PC-9 (cell line): ENCODE results near the gene GREM1.

Experiments
- EZH2 ChIP-seq: fragments of 200-600 bp; sonication (generic); IDR thresholded peaks from 2 replicates; pipeline ENCODE4 v1.8.0; 2017; ENCODE audit warnings: antibody characterized with exemption, low read depth
- TF ChIP-seq, protein P1 (sequence below): fragments of 200-600 bp; sonication (generic); conservative IDR thresholded peaks from 2 replicates; pipeline ENCODE4 v1.6.1; 2017; ENCODE audit warnings: mixed run types, antibody characterized with exemption, mild to moderate bottlenecking, moderate library complexity

DNA sequence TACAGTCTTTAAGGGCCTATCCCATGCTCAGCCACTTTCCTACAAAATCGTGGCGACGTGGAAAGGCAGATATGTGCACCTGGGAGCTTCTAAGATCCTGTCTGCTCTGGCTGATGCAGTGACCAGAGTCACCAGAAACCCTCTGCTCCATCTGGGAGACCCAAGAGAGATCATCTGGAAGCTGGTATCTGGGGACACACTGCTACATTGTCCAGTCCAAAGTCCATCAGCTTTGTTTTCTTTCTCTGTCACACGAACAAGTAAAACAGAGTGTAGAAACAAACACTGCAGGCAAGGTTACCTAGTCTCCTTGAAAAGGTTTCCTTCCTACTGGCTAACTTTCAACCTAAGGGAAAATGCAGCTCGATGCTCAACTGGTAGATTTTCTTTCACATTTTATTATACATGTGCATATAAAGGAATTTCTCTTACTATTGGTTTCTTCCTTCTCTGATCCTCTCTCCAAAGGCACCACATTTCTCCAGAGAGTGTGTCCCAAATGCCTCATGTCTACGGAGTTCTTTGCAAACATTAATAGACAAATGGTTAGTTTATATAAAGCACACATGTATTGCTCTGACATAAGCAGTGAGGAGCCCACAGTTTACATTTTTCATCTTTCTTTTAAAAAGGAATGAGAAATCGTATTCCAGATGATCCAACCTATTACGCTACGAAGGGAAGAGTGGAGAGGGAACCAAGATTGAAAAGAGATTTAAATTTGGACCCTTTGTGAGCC lies 8.3 kb upstream of the GREM1 start:
- TF ChIP-seq, protein P1, sequence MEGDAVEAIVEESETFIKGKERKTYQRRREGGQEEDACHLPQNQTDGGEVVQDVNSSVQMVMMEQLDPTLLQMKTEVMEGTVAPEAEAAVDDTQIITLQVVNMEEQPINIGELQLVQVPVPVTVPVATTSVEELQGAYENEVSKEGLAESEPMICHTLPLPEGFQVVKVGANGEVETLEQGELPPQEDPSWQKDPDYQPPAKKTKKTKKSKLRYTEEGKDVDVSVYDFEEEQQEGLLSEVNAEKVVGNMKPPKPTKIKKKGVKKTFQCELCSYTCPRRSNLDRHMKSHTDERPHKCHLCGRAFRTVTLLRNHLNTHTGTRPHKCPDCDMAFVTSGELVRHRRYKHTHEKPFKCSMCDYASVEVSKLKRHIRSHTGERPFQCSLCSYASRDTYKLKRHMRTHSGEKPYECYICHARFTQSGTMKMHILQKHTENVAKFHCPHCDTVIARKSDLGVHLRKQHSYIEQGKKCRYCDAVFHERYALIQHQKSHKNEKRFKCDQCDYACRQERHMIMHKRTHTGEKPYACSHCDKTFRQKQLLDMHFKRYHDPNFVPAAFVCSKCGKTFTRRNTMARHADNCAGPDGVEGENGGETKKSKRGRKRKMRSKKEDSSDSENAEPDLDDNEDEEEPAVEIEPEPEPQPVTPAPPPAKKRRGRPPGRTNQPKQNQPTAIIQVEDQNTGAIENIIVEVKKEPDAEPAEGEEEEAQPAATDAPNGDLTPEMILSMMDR: no peak
- no peak for TF ChIP-seq EZH2
